Measurements from ENCODE around the gene SS18.

Gene SS18

GRCh38 chr18:25985707-25986394, 104.6 kb downstream of the SS18 start:
- Histone ChIP-seq H3K27ac (ENCODE audit: insufficient read depth in 1 of 2, low read depth in 1 of 2, low read length in 2 of 2, poor library complexity in 1 of 2, severe bottlenecking in 2 of 2) (no peak overlapping the region), H3K4me1 (ENCODE audit: control extremely low read depth in 1 of 4, control insufficient read depth in 4 of 4, insufficient read depth in 4 of 4, low read length in 3 of 4) (no peaks in the 10 kb centered on the region), H3K36me3 (ENCODE audit: control insufficient read depth in 4 of 4, insufficient read depth in 4 of 4, low read length in 3 of 4) (no peaks in the 10 kb centered on the region), H3K4me3 (ENCODE audit: control insufficient read depth in 1 of 7, extremely low read depth in 1 of 7, insufficient read depth in 4 of 7, low read depth in 2 of 7, low read length in 6 of 7) (no peak overlapping the region), H3K9me3 (ENCODE audit: control extremely low read depth in 1 of 5, control insufficient read depth in 4 of 5, insufficient read depth in 2 of 5, low read depth in 1 of 5, low read length in 4 of 5) (no peaks in the 10 kb centered on the region), H3K27me3 (replicated peaks in 2 of 5; ENCODE audit: control insufficient read depth in 4 of 5, insufficient read depth in 5 of 5, low read length in 4 of 5) (no peaks in the 10 kb centered on the region)
- DNase-seq: no peak
- WGBS (ENCODE audit: insufficient coverage): no CpG with 5 or more reads among the region's 1 CpG
- ChIA-PET CTCF (no interaction called here), POLR2A (no interaction called here)

- Histone ChIP-seq H3K27ac (ENCODE audit: insufficient read depth in 1 of 2, low read depth in 1 of 2, low read length in 2 of 2, poor library complexity in 1 of 2, severe bottlenecking in 2 of 2) (no peak overlapping the region), H3K36me3 (ENCODE audit: control insufficient read depth in 4 of 4, insufficient read depth in 4 of 4, low read length in 3 of 4) (no peaks in the 10 kb centered on the region), H3K4me3 (ENCODE audit: control insufficient read depth in 1 of 7, extremely low read depth in 1 of 7, insufficient read depth in 4 of 7, low read depth in 2 of 7, low read length in 6 of 7) (no peak overlapping the region), H3K4me1 (ENCODE audit: control extremely low read depth in 1 of 4, control insufficient read depth in 4 of 4, insufficient read depth in 4 of 4, low read length in 3 of 4) (no peaks in the 10 kb centered on the region), H3K27me3 (replicated peaks in 2 of 5; ENCODE audit: control insufficient read depth in 4 of 5, insufficient read depth in 5 of 5, low read length in 4 of 5) (no peaks in the 10 kb centered on the region), H3K9me3 (ENCODE audit: control extremely low read depth in 1 of 5, control insufficient read depth in 4 of 5, insufficient read depth in 2 of 5, low read depth in 1 of 5, low read length in 4 of 5) (no peaks in the 10 kb centered on the region)
- POLR2A ChIA-PET: no interaction called here
- no peak for DNase-seq
- CTCF ChIA-PET: interaction anchor here (0.6 kb wide), 1 partner anchor 9 kb away, joined by 3 read pairs; no protein-coding TSS in a partner anchor
- WGBS (ENCODE audit: insufficient coverage): 92% methylated on average over 2 of the region's 2 CpGs
These were observed 106.7 kb downstream of the SS18 start for GRCh38 chr18:25983730-25984129.

DNA sequence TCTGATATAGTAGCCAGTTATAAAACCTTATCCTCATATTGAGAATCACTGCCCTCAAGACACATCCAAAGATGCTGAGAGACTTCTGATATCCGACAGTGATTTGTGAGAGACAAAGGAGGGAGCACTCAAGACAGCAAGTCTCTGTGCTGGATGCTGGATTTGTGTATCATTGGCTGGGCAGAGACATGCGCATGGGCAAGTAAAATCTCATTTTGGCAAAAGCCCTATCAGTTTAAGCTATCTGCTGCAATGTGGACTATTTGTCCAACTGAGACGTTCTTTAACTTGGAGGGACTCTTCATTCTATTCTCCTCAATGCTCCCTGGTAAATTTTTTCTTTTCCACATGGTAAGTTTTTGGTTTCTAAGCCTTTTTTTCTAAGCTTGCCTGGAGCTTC, 107.5 kb downstream of the SS18 start:
- no peak for DNase-seq
- POLR2A ChIA-PET: no interaction called here
- 100% methylated on average over 2 of the region's 3 CpGs for WGBS (ENCODE audit: insufficient coverage)
- Histone ChIP-seq H3K4me3 (ENCODE audit: control insufficient read depth in 1 of 7, extremely low read depth in 1 of 7, insufficient read depth in 4 of 7, low read depth in 2 of 7, low read length in 6 of 7) (no peak overlapping the region), H3K4me1 (ENCODE audit: control extremely low read depth in 1 of 4, control insufficient read depth in 4 of 4, insufficient read depth in 4 of 4, low read length in 3 of 4) (no peaks in the 10 kb centered on the region), H3K9me3 (ENCODE audit: control extremely low read depth in 1 of 5, control insufficient read depth in 4 of 5, insufficient read depth in 2 of 5, low read depth in 1 of 5, low read length in 4 of 5) (no peaks in the 10 kb centered on the region), H3K27me3 (replicated peaks in 2 of 5; ENCODE audit: control insufficient read depth in 4 of 5, insufficient read depth in 5 of 5, low read length in 4 of 5) (no peaks in the 10 kb centered on the region), H3K36me3 (ENCODE audit: control insufficient read depth in 4 of 4, insufficient read depth in 4 of 4, low read length in 3 of 4) (no peaks in the 10 kb centered on the region), H3K27ac (ENCODE audit: insufficient read depth in 1 of 2, low read depth in 1 of 2, low read length in 2 of 2, poor library complexity in 1 of 2, severe bottlenecking in 2 of 2) (no peak overlapping the region)
- CTCF ChIA-PET: interaction anchor here (0.6 kb wide), 1 partner anchor 10 kb away, joined by 3 read pairs; no protein-coding TSS in a partner anchor

DNA sequence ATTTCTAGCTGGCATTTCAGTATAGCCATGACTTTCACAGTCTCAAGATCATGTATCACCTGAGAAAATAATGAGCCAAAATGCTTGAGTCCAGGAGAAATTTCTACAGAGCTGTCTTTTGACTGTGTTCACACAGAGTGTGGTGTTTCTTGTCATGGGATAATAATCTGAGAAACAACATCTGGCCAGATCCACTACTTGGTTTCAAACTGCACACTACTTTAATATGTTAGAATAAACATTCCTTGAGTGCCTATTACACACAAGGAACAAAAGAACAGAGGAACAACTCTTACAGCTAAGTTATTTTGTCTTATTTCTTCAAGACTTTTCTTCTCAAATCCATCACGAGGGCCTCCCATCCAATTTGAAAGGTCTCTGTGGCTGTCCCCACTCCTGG, 108.3 kb downstream of the SS18 start:
- Histone ChIP-seq H3K36me3 (ENCODE audit: control insufficient read depth in 4 of 4, insufficient read depth in 4 of 4, low read length in 3 of 4) (no peaks in the 10 kb centered on the region), H3K27me3 (replicated peaks in 2 of 5; ENCODE audit: control insufficient read depth in 4 of 5, insufficient read depth in 5 of 5, low read length in 4 of 5) (no peaks in the 10 kb centered on the region), H3K4me1 (ENCODE audit: control extremely low read depth in 1 of 4, control insufficient read depth in 4 of 4, insufficient read depth in 4 of 4, low read length in 3 of 4) (peaks cover 0 to 4% (median 1%) of the 10 kb centered on the region in 4 experiments), H3K27ac (ENCODE audit: insufficient read depth in 1 of 2, low read depth in 1 of 2, low read length in 2 of 2, poor library complexity in 1 of 2, severe bottlenecking in 2 of 2) (no peak overlapping the region), H3K9me3 (ENCODE audit: control extremely low read depth in 1 of 5, control insufficient read depth in 4 of 5, insufficient read depth in 2 of 5, low read depth in 1 of 5, low read length in 4 of 5) (no peaks in the 10 kb centered on the region), H3K4me3 (ENCODE audit: control insufficient read depth in 1 of 7, extremely low read depth in 1 of 7, insufficient read depth in 4 of 7, low read depth in 2 of 7, low read length in 6 of 7) (no peak overlapping the region)
- ChIA-PET CTCF (no interaction called here), POLR2A (no interaction called here)
- 100% methylated on average over 1 of the region's 1 CpG for WGBS (ENCODE audit: insufficient coverage)
- no peak for DNase-seq

GRCh38 chr18:25979369-25980040, 110.9 kb downstream of the SS18 start:
- no peak for DNase-seq
- WGBS (ENCODE audit: insufficient coverage): 87% methylated on average over 1 of the region's 2 CpGs
- H3K27me3 ChIP-seq (replicated peaks in 2 of 5; ENCODE audit: control insufficient read depth in 4 of 5, insufficient read depth in 5 of 5, low read length in 4 of 5): no peaks in the 10 kb centered on the region
- no peaks in the 10 kb centered on the region for H3K9me3 ChIP-seq (ENCODE audit: control extremely low read depth in 1 of 5, control insufficient read depth in 4 of 5, insufficient read depth in 2 of 5, low read depth in 1 of 5, low read length in 4 of 5)
- no peaks in the 10 kb centered on the region for H3K36me3 ChIP-seq (ENCODE audit: control insufficient read depth in 4 of 4, insufficient read depth in 4 of 4, low read length in 3 of 4)
- ChIA-PET CTCF (no interaction called here), POLR2A (no interaction called here)
- H3K4me3 ChIP-seq (ENCODE audit: control insufficient read depth in 1 of 7, extremely low read depth in 1 of 7, insufficient read depth in 4 of 7, low read depth in 2 of 7, low read length in 6 of 7): no peak overlapping the region
- peaks cover 0 to 6% (median 2%) of the 10 kb centered on the region in 4 experiments for H3K4me1 ChIP-seq (ENCODE audit: control extremely low read depth in 1 of 4, control insufficient read depth in 4 of 4, insufficient read depth in 4 of 4, low read length in 3 of 4)
- no peak overlapping the region for H3K27ac ChIP-seq (ENCODE audit: insufficient read depth in 1 of 2, low read depth in 1 of 2, low read length in 2 of 2, poor library complexity in 1 of 2, severe bottlenecking in 2 of 2)

GRCh38 chr18:25976554-25976953, 113.9 kb downstream of the SS18 start:
- DNase-seq: no peak
- ChIA-PET POLR2A (no interaction called here), CTCF (interaction anchor here (1.1 kb wide), 1 partner anchor 8 kb away, joined by 3 read pairs; no protein-coding TSS in a partner anchor)
- no peaks in the 10 kb centered on the region for H3K36me3 ChIP-seq (ENCODE audit: control insufficient read depth in 4 of 4, insufficient read depth in 4 of 4, low read length in 3 of 4)
- no peak overlapping the region for H3K4me3 ChIP-seq (ENCODE audit: control insufficient read depth in 1 of 7, extremely low read depth in 1 of 7, insufficient read depth in 4 of 7, low read depth in 2 of 7, low read length in 6 of 7)
- WGBS (ENCODE audit: insufficient coverage): 88% methylated on average over 1 of the region's 2 CpGs
- peaks cover 0 to 6% (median 2%) of the 10 kb centered on the region in 4 experiments for H3K4me1 ChIP-seq (ENCODE audit: control extremely low read depth in 1 of 4, control insufficient read depth in 4 of 4, insufficient read depth in 4 of 4, low read length in 3 of 4)
- no peak overlapping the region for H3K27ac ChIP-seq (ENCODE audit: insufficient read depth in 1 of 2, low read depth in 1 of 2, low read length in 2 of 2, poor library complexity in 1 of 2, severe bottlenecking in 2 of 2)
- no peaks in the 10 kb centered on the region for H3K9me3 ChIP-seq (ENCODE audit: control extremely low read depth in 1 of 5, control insufficient read depth in 4 of 5, insufficient read depth in 2 of 5, low read depth in 1 of 5, low read length in 4 of 5)
- H3K27me3 ChIP-seq (replicated peaks in 2 of 5; ENCODE audit: control insufficient read depth in 4 of 5, insufficient read depth in 5 of 5, low read length in 4 of 5): no peaks in the 10 kb centered on the region

DNA sequence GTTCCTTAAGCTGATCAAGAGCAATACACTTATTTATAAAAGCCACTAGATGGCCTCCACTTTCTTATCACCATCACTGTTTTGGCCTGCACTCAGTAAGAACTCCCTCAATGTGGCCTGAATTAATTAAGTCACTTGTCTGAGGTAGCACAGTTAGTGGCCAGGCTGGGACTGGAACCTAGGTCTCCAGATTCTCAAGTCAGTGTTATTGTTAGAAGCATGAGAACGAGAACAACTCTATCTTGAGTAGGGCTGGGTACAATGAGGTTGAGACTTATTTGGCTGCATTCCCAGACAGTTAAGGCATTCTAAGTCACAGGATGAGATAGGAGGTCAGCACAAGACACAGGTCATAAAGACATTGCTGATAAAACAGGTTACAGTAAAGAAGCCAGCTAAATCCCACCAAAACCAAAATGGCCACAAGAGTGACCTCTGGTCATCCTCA, 115.8 kb downstream of the SS18 start:
- WGBS (ENCODE audit: insufficient coverage): 100% methylated on average over 1 of the region's 1 CpG
- Histone ChIP-seq H3K9me3 (ENCODE audit: control extremely low read depth in 1 of 5, control insufficient read depth in 4 of 5, insufficient read depth in 2 of 5, low read depth in 1 of 5, low read length in 4 of 5) (no peaks in the 10 kb centered on the region), H3K4me1 (ENCODE audit: control extremely low read depth in 1 of 4, control insufficient read depth in 4 of 4, insufficient read depth in 4 of 4, low read length in 3 of 4) (peaks cover 0 to 6% (median 2%) of the 10 kb centered on the region in 4 experiments), H3K4me3 (ENCODE audit: control insufficient read depth in 1 of 7, extremely low read depth in 1 of 7, insufficient read depth in 4 of 7, low read depth in 2 of 7, low read length in 6 of 7) (no peak overlapping the region), H3K27ac (ENCODE audit: insufficient read depth in 1 of 2, low read depth in 1 of 2, low read length in 2 of 2, poor library complexity in 1 of 2, severe bottlenecking in 2 of 2) (no peak overlapping the region), H3K36me3 (ENCODE audit: control insufficient read depth in 4 of 4, insufficient read depth in 4 of 4, low read length in 3 of 4) (no peaks in the 10 kb centered on the region), H3K27me3 (replicated peaks in 2 of 5; ENCODE audit: control insufficient read depth in 4 of 5, insufficient read depth in 5 of 5, low read length in 4 of 5) (no peaks in the 10 kb centered on the region)
- ChIA-PET CTCF (no interaction called here), POLR2A (no interaction called here)
- DNase-seq: peak in 2 of 3 donors; percentile 19 to 36
